ENCODE data around the gene TOM1L1. TPM values are rescaled to one million over a fixed set of nuclear protein-coding genes. Genes with fewer than 3 reads are reported as not detected.

The TOM1L1 gene
- total and polyA plus RNA-seq, 9 donors: 5.8 to 33.0 (median 8.9) TPM

- intact Hi-C loops (cut with DNase I): loop anchor here in 1 of 4 donors (10.0 kb wide), 1 partner anchor 57 kb away; no protein-coding TSS in a partner anchor
- 45 to 52% (median 49%) methylated on average over 4 of the region's 4 CpGs for WGBS, 3 donors
Observed at GRCh38 chr17:54861471-54861983, 39.1 kb upstream of the TOM1L1 start.

GRCh38 chr17:54863176-54863575, 37.5 kb upstream of the TOM1L1 start:
- no peaks in the 10 kb centered on the region for H3K36me3 ChIP-seq
- no peaks in the 10 kb centered on the region for H3K27me3 ChIP-seq
- H3K4me1 ChIP-seq (ENCODE audit: insufficient read depth): no peaks in the 10 kb centered on the region
- intact Hi-C loops (cut with DNase I): loop anchor here in 1 of 4 donors (10.0 kb wide), 1 partner anchor 58 kb away; no protein-coding TSS in a partner anchor
- no peak for TF ChIP-seq EP300 (IDR thresholded peaks at IDR 0.05)
- TF ChIP-seq CTCF (IDR thresholded peaks at IDR 0.05): no peak
- no peak for TF ChIP-seq POLR2A (IDR thresholded peaks at IDR 0.05)
- no peaks in the 10 kb centered on the region for H3K9me3 ChIP-seq
- DNase-seq: no peak
- no peak overlapping the region for H3K4me3 ChIP-seq
- H3K27ac ChIP-seq: no peak overlapping the region
- WGBS, 3 donors: 45 to 73% (median 46%) methylated on average over 2 of the region's 2 CpGs

More at GRCh38 chr17:54861471-54861983, 39.1 kb upstream of the TOM1L1 start:
- H3K4me1 ChIP-seq (ENCODE audit: insufficient read depth): no peaks in the 10 kb centered on the region
- no peak overlapping the region for H3K27ac ChIP-seq
- H3K36me3 ChIP-seq: no peaks in the 10 kb centered on the region
- H3K4me3 ChIP-seq: no peak overlapping the region
- no peaks in the 10 kb centered on the region for H3K9me3 ChIP-seq
- no peak for DNase-seq
- no peak for TF ChIP-seq CTCF (IDR thresholded peaks at IDR 0.05)
- TF ChIP-seq EP300 (IDR thresholded peaks at IDR 0.05): no peak
- no peak for TF ChIP-seq POLR2A (IDR thresholded peaks at IDR 0.05)
- no peaks in the 10 kb centered on the region for H3K27me3 ChIP-seq

GRCh38 chr17:54864070-54864469, 36.6 kb upstream of the TOM1L1 start:
- H3K4me3 ChIP-seq: no peak overlapping the region
- H3K36me3 ChIP-seq: no peaks in the 10 kb centered on the region
- no peaks in the 10 kb centered on the region for H3K4me1 ChIP-seq (ENCODE audit: insufficient read depth)
- DNase-seq: no peak
- no peaks in the 10 kb centered on the region for H3K27me3 ChIP-seq
- H3K9me3 ChIP-seq: no peaks in the 10 kb centered on the region
- TF ChIP-seq CTCF (IDR thresholded peaks at IDR 0.05) (no peak), POLR2A (IDR thresholded peaks at IDR 0.05) (no peak), EP300 (IDR thresholded peaks at IDR 0.05) (no peak)
- H3K27ac ChIP-seq: no peak overlapping the region
- intact Hi-C loops (cut with DNase I): loop anchor here in 1 of 4 donors (10.0 kb wide), 1 partner anchor 59 kb away; no protein-coding TSS in a partner anchor
- 81 to 84% (median 82%) methylated on average over 1 of the region's 1 CpG for WGBS, 3 donors

DNA sequence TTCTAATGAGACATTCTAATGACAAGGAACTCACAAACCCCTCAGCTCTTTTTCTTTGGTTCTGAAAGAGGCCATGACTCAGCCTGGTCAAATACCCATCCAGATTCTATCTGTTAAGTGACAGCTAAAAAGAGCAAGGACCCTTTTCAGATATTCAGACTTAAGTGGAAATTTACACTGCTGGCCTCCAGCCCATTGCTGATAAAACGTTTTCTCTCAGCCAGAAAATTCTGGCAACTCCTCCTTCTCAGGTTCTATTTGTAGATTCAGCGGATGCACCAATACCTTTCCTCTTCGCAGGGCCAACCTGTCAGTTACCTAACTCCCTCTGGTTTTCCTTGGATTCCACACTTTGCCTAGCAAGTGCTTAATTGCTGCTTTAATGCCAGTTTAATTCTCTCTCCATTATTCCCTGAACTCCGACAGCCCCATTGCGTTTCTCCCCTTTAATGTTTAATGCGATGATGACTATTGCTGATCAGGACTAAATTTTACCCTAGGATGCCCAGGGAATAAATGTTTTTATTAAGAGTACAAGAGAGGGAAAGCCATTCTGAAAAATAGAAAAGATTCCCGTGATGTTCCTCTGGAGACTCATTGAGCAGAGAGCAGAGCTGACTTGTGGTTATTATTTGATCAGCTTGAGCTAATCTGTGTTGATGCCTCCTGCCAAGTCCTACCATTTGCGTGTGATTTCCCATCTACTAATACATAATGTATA, 35.9 kb upstream of the TOM1L1 start:
- no peak overlapping the region for H3K4me3 ChIP-seq
- no peaks in the 10 kb centered on the region for H3K9me3 ChIP-seq
- DNase-seq: no peak
- no peaks in the 10 kb centered on the region for H3K36me3 ChIP-seq
- no peak overlapping the region for H3K27ac ChIP-seq
- 49 to 60% (median 57%) methylated on average over 8 of the region's 8 CpGs for WGBS, 3 donors
- no peaks in the 10 kb centered on the region for H3K27me3 ChIP-seq
- no peaks in the 10 kb centered on the region for H3K4me1 ChIP-seq (ENCODE audit: insufficient read depth)
- TF ChIP-seq CTCF (IDR thresholded peaks at IDR 0.05): no peak
- no peak for TF ChIP-seq POLR2A (IDR thresholded peaks at IDR 0.05)
- TF ChIP-seq EP300 (IDR thresholded peaks at IDR 0.05): no peak
- intact Hi-C loops (cut with DNase I): loop anchor here in 1 of 4 donors (10.0 kb wide), 1 partner anchor 60 kb away; no protein-coding TSS in a partner anchor
